HG02970 (cell line): ENCODE results near the gene GABRE.
"Not testable (repeated sequence)": the region's sequence is repeated elsewhere in the genome, so short reads cannot be mapped to it uniquely, and the experiment has no call there.

ENCODE experiments used
- ATAC-seq: cut with Tn5 transposase; IDR thresholded peaks from one replicate; pipeline ENCODE4 v1.9.1; 2021; ENCODE audit warnings: mild to moderate bottlenecking, moderate library complexity, moderate number of reproducible peaks; ENCODE audit not compliant: unreplicated experiment, low FRiP score

The GABRE gene

DNA sequence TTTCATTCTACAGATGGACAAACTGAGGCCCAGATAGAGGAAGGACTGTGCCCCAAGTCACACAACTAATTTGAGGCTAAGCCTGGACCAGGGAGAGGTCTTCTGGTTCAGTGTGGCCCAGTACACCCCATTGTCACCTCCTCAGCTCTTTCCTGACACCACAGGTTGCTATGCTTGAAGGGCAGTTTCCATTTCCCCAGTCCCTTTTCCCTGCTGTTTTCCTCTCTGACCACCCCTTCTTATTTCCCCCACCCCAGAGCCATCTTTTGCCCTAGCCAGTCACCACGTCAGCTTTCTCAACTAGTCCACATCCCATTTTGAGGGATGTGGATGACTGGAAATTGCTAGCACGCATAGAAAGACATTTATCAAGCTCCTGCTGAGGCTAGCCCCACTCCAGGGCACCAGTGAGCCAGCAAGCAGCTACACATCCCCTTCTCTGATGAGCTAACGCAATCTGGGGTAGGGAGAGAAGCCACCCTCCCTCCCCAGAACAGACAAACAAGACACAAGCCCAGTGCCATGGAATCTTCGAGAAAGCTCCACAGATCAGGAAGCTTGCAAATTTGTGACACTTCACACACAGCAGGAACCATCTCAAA, 1.3 kb downstream of the GABRE start:
- ATAC-seq = no peak

DNA sequence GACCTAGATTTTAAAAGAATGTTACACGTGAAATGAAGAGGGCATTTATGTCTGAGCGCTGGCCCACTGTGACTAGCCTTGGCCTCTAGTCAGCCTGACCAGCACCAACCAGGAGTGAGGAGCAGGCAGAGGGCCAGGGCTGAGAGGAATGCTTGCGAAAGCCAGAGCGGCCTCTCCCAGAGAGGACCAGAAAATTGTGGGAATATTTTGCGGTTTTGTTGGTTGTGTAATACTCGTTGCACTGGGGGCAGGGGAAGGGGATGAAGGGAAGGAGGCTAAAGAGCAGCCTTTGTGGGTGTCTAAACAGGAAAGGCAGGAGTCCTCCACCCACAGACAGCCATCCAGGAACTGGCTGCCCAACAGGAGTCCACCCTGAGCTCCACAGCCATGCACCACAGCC, 3.8 kb downstream of the GABRE start:
- no peak for ATAC-seq

DNA sequence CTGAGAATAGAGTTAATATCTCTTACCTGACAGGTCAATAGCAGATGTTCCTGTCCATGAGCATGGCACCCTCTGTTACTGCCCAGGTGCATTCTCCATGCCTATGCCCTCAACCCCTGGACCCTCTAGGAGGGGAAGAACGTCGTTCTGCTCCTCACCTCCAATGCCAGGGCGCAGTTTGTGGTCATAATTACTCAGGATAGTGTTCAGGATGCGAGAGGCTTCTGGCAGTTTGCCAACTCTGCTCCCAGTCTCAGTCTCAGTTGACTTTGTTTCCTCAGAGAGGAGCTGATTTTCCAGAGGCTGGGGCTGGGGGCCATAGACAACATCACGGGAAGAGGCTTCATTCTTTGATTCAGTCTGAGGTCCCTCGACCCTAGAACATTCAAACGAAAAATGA, 4.4 kb downstream of the GABRE start:
- ATAC-seq = no peak

DNA sequence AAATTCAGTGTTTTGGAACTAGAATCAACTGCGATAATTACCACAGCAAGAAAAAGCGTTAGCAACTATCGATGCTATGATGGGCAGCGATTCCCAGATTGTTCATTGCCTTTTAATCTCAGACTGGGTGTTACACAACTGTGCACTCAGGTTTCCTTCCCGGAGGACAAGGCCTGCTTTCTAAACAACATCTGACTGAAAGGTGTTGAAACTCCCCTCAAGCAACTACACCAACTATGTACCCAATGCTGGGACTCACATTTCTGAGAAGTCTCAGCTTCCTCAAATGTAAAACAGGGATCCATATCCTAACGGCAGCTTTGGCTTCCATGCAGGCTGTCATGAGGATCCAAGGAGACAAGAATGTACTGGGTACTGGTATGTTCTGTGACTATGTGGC, 8.2 kb downstream of the GABRE start:
- ATAC-seq = no peak

DNA sequence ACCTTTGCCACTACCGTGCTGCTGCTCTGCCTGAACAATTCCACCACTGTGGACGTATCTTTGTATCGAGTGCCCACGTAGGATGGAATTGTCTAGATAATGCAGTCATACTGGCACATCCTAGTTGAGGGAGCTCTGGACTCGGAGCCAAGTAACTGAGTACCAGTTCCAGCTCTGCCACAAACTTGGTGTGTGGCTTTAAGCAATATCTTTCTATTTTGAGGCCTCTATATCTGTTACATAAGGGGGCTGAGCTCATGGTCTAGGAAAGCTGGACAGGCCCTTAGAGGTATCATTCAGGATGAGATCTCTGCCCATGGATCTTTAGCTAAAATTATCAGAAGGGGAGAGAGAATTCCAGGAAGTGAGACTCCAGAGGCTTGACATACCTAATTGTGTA, 12.4 kb downstream of the GABRE start:
- ATAC-seq = no peak

DNA sequence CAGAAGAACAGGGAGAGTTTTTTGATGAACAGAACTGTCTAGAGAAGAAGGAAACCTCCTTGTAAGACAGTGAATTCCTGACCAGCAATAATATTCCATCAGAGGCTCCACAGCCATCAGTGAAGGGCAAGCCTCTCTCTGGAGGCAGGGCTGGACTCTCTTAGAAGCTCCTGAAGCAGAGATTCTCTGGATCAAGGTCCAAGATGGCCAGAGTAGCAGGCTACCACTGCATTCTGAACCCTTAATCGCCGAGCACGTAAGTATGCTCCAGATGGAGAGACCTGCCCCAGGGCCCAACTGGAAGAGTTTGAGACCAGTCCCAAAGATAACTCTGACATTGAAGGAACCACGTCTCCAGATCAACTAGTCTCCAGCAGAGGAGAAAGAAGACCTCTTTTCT, 16.4 kb downstream of the GABRE start:
- no peak for ATAC-seq

DNA sequence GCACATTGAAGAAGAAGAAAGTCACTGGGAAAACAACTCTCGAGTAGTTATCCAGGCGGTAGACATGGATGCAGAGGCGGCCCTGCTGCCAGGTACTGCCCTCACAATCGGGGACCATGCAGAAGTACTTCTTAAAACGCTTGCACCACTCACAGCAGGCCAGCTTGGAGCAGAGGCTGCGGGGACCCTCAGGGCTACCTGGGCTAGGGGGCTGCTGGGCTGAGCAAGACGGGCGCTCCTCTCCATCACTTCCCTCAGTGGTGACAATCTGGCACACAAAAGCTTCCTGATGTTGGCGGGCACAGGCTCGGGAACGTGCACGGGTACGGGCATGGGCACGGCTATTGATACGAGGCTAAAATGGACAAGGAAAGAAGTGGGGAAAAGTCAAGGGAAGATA, 19.7 kb downstream of the GABRE start:
- no peak for ATAC-seq

DNA sequence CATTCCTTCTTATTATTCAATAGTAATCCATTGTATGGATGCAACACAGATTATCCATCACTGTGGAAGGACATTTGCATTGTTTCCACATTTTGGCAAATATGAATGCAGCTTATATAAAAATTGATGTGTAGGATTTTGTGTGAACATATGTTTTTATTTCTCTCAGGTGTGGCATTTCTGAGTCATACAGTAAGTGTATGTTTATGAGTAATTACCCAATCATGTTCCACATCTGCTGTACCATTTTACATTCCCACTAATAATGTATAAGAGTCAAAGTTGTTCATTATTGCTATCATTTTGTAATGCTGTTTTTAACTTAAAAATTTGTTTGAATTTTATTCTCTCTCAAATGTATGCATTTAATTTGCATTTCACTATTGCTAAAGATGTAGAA, 36.3 kb downstream of the GABRE start:
- ATAC-seq = no peak

DNA sequence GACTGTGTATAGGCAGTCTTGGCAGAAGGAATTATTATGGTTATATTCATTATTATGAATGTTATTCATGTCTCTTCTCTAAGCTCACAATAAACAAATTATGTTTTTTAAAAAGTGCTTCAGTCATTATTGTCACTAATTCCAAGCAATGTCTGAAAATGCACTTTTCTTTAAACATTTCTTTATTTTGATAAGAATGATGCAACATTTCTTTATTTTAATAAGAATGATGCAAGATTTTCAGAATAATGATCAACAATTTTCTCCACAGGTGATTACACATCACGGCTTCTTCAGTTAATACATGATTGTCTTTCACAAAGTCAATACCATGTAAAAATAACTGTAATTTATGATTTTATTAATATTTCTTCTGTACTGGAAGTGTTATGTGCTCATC, 39.1 kb downstream of the GABRE start:
- ATAC-seq = no peak

DNA sequence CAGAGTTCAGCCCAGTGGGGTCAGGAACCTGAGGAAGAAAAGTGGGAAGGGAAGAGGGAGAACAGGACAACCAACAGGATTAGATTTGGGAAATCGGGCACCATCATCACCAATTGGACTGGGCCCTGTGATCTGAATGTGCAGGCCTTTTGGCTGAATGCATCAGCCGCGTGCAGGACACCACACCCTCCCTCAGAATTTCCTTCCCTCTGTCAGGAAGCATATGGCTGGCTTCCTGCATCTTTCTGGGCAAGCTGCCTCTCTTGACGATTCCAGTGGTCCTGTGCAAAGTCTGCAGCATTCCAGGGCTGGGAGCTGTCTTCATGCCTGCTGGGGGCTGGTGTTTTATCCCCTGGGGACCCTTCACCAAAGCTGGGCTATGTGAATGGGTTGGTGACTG, 45.4 kb downstream of the GABRE start:
- no peak for ATAC-seq

DNA sequence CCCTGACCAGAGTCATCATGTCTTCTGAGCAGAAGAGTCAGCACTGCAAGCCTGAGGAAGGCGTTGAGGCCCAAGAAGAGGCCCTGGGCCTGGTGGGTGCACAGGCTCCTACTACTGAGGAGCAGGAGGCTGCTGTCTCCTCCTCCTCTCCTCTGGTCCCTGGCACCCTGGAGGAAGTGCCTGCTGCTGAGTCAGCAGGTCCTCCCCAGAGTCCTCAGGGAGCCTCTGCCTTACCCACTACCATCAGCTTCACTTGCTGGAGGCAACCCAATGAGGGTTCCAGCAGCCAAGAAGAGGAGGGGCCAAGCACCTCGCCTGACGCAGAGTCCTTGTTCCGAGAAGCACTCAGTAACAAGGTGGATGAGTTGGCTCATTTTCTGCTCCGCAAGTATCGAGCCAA, 50.8 kb downstream of the GABRE start:
- ATAC-seq = no peak

DNA sequence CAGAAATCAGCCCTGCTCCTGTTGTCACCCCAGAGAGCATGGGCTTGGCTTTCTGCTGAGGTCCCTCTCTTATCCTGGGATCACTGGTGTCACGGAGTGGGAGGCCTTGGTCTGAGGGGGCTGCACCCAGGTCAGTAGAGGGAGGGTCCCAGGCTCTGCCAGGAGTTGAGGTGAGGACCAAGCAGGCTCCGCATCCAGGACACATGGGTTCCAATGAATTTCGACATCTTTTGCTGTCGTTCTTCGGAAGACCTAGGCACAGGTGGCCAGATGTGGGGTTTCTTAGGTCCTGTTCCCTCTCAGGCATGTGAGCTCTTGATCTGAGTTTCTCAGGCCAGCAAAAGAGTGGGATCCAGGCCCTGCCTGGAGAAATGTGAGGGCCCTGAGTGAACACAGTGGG, 51.8 kb downstream of the GABRE start:
- no peak for ATAC-seq

DNA sequence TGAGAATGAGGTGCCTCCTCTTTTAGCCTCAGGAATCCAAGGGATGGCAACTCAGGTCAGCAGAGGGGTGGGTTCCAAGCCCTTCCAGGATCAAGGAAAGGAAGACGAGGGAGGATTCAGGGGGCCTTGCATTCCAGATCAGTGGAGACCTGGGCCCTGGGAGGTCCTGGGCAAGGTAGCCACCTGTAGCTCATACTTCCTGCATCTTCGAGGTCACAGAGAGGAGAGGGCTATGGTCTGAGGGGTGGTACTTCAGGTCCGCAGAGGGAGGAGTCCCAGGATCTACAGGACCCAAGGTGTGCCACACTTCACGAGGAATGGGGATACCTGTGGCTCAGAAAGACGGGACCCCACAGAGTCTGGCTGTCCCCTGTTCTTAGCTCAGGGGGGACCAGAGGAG, 52.6 kb downstream of the GABRE start:
- no peak for ATAC-seq

DNA sequence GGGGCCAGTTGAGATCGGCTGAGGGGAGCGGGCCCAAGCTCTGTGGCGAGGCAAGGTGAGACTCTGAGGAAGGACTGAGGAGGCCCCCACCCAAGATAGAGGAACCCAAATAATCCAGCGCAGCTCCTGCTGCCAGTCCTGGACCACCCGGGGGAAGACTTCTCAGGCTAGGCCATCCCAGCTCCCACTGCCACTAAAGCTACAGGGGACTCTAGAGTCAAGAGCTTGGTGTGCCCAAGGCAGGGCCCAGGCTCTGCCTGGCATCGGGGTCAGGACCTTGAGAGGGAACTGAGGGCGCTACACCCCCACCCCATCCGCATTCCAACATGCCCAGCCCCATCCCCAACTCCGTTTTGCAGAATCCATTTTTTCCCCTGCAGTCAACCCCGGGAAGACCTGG, 53.2 kb downstream of the GABRE start:
- ATAC-seq = no peak

DNA sequence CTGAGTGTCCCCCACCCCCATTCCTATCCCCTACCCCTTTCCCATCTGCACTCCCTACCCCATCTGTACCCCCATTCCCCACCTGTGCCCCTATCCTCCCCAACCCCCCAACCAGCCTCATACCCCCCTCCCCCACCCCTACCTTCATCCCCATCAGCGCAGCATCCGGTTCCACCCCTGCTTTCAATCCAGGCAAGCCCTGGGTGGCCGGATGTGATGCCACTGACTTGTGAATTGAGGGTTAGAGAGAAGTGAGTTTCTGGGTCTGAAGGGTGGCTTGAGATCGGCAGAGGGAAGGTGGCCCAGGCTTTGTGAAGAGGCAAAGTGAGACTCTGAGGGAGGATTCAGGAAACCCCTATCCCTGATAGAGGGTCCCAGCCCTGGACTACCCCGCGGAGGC, 53.9 kb downstream of the GABRE start:
- no peak for ATAC-seq

DNA sequence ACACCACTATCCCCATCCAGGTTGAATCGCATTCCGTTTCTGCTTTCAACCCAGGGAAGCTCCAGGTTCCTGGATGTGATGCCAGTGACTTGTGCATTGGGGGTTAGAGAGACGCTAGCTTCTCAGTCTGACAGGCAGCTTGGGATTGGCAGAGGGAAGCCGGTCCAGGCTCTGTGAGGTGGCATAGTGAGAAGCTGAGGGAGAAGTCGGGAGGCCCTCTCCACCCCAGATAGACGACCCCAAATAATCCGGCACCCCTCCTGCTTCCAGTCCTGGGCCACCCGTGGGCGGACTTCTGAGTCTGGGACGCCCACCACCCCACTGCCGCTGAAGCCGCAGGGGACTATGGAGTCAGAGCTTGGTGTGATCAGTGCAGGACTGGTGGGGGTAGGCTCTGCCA, 54.4 kb downstream of the GABRE start:
- no peak for ATAC-seq

DNA sequence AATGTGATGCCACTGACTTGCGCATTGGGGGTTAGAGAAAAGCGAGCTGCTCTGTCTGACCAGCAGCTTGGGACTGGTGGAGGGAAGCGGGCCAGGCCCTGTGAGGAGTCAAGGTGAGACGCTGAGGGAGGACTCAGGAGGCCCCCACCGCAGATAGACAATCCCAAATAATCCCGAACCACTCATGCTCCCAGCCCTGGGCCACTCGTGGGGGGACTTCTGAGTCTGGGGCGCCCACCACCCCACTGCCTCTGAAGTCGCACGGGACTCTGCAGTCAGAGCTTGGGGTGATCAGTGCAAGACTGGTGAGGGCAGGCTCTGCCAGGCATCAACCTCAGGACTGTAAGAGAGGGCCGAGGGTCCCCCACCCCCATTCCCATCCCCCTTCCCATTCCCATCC, 54.9 kb downstream of the GABRE start:
- ATAC-seq = no peak

DNA sequence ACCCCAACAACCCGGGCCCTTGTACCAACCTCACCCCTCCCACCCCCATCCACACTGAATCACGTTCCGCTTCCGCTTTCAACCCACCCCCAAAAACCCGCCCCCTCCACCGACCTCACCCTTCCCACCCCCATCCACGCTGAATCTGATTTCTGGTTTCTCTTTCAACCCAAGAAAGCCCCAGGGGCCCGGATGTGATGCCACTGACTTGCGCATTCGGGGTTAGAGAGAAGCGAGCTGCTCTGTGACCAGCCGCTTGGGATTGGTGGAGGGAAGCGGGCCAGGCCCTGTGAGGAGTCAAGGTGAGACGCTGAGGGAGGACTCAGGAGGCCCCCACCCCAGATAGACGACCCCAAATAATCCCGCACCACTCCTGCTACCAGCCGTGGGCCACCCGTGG, 55.7 kb downstream of the GABRE start:
- ATAC-seq = not testable (repeated sequence)

DNA sequence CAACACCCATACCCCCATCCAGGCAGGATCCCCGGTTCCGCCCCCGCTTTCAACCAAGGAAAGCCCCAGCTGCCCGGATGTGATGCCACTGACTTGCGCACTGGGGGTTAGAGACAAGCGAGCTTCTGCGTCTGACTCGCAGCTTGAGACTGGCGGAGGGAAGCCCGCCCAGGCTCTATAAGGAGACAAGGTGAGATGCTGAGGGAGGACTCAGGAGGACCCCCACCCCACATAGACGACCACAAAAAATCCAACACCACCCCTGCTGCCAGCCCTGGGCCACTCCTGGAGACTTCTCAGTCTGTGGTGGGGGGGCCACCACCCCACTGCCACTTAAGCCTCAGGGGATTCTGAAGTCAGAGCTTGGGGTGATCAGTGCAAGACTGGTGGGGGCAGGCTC, 61.7 kb downstream of the GABRE start, which contains the start of gene MAGEA4:
Gene MAGEA4, plus strand, starts transcription at position 110 of the 400 bp plus-strand sequence. CDS start 10,776 bp downstream, outside the sequence.
- ATAC-seq = no peak

DNA sequence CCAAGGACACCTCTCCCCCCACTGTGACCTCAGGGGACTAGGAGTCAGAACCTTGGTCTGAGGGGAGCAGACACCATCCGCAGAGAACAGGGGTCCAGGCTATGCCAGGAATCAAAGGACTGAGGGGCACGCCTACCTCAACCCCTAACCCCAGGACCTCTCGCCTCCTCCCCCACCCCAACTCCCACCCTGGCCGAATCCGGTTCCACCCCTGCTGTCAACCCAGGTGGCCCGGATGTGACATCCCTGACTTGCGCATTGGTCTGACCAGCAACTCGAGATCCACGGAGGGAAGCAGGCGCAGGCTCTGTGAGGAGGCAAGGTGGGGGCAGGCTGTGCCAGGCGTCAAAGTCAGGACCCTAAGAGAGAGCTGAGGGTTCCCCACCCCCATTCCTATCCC, 62.3 kb downstream of the GABRE start:
- no peak for ATAC-seq

DNA sequence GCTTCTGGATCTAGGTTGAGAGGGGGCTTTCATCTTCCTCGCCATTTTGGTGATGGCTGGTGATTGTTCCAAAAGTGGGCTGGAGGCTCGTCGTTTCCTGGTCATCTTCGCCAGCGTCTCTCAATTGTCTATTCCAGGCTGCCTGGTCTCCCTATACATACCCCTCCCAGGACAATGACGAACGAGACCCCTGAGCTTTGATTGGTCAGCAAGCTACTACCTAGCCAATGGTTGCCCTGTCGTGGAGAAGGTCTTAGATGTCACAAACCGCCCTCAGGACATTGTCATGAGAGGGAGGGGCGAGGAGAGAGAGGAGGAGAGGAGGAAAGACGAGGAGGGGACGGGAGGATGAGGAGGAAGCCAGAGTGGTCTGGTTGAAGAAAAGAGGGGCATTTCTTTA, 69.5 kb downstream of the GABRE start:
- ATAC-seq = no peak
